Stomach (tissue), 4 donors: Measurements from ENCODE around the gene EDARADD.

Experiments
- EP300 ChIP-seq: sonication (generic); formaldehyde crosslinking; IDR thresholded peaks from one replicate; pipeline ENCODE4 v1.6.1; 2017; ENCODE audit warnings: antibody characterized with exemption
- POLR2A ChIP-seq, 4 donors: fragments of 450-650 bp; IDR thresholded peaks; one replicate each; pipeline ENCODE4 v1.6.1; 2016; ENCODE audit warnings: antibody characterized with exemption in 4 of 4, control low read depth in 2 of 4, mild to moderate bottlenecking in 1 of 4, moderate library complexity in 1 of 4
- POLR2AphosphoS5 ChIP-seq, 3 donors: sonication (generic); formaldehyde crosslinking; IDR thresholded peaks; one replicate each; pipeline ENCODE4 v1.6.1; 2016; ENCODE audit warnings: antibody characterized with exemption in 3 of 3
- TF ChIP-seq, protein P1 (sequence below), 7 experiments: fragments of 450-650 bp in 4 of 7; fragments of 200-600 bp in 3 of 7; sonication (generic) in 3 of 7; IDR thresholded peaks; one replicate each; pipeline ENCODE4 v1.5.1; 2016 to 2019; ENCODE audit warnings: antibody characterized with exemption in 7 of 7, control low read depth in 2 of 7, mild to moderate bottlenecking in 1 of 7

- TF ChIP-seq, protein P1, sequence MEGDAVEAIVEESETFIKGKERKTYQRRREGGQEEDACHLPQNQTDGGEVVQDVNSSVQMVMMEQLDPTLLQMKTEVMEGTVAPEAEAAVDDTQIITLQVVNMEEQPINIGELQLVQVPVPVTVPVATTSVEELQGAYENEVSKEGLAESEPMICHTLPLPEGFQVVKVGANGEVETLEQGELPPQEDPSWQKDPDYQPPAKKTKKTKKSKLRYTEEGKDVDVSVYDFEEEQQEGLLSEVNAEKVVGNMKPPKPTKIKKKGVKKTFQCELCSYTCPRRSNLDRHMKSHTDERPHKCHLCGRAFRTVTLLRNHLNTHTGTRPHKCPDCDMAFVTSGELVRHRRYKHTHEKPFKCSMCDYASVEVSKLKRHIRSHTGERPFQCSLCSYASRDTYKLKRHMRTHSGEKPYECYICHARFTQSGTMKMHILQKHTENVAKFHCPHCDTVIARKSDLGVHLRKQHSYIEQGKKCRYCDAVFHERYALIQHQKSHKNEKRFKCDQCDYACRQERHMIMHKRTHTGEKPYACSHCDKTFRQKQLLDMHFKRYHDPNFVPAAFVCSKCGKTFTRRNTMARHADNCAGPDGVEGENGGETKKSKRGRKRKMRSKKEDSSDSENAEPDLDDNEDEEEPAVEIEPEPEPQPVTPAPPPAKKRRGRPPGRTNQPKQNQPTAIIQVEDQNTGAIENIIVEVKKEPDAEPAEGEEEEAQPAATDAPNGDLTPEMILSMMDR (IDR thresholded peaks at IDR 0.05): no peak
- TF ChIP-seq POLR2A (IDR thresholded peaks at IDR 0.05) (no peak), EP300 (no peak), POLR2AphosphoS5 (IDR thresholded peaks at IDR 0.05) (no peak)
These were observed 7.6 kb downstream of the EDARADD start for GRCh38 chr1:236401698-236402097.
